Raji (cell line): ENCODE data around the gene SLX9.

ENCODE experiments used
- POLR2A ChIP-seq: IDR thresholded peaks from 2 replicates; pipeline ENCODE4 v1.6.1; 2011; ENCODE audit warnings: low read depth, low read length, control low read depth; ENCODE audit not compliant: insufficient read depth

Gene SLX9

DNA sequence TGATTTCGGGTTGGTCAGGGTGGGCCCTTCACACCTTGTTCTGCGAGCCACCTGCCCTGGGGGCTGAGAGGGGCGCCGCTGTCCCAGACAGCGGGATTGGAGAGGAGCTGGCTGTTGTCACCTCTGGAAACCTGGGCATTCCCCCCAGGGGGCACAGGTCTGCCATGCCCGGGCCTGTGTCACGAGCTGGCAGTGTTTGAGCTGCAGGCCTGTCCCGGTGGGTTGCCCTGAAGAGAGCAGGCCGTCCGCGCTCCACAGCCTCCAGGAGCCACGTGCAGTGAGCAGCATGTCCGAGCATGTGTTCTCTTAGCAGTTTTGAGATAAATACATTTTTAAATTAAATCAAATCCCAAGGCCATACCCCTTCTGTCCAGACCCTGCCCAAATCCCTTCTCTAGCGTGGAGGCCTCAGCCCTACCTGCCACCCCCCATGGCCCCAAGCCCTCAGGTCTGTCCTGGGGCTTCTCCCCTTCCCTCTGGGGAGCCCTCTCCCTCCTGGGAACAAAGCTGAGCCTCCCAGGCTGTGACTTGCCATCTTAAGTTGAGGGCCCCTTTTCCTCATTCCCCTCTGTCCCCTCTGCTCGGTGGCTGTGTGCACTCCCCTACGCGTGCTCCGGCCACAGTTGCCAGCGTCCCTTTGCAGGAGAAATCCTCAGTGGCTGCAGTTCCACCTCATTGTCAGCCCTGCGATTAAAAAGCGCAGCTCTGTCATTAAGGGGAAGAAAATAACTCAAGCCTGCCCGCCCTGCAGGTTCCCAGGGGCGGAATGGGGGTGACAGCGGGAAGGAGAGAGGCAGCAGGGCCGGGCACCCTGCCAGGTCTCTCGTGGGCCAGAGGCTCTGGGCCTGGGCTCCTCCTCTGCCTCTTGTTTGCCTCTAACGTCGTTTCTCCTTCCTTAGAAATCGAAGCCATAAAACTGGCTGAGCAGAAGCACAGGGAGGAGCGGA, 26.6 kb downstream of the SLX9 start:
- no peak for TF ChIP-seq POLR2A

DNA sequence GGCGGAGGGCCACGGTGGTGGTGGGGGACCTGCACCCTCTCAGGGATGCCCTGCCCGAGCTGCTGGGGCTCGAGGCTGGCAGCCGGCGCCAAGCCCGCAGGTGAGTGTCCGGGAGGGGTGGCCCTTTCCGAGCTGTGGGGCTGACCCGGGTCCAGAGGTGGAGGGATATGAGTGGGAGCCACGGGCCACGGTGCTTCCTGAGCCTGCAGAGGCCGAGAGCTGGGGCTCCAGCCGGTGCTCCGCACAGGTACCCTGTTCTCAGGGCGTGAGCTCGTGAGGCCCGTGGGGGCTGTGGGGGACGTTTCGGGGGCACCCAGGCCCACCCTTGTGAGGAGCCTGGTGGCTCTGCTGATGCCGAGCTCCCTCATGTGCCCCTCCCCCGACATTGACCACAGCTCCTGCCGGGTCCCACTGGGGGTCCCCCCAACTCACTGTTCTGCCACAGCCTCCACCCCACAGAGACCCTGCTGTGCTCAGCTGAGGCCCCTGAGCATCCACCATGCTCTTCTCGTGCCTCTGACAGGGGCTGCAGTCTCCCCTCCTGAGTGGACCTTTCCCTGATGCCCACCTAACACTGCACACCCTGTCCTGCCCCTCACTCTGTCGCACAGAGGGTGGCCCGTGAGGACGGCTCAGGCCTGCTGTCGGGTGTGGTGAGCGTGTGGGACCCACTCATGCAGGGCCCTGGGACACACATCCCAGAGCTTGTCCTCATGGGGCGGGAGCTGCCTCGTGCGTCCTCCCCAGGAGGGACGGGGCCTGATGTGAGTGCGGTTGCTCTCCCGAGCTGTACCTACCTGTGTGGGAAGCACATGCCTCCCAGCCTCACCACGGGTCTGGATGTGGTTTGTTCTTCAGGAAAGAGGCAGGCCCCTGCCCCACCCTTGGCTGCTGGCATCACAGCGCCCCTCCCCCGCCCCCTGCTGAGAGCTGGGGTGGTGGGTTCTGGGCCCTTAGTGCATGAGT, 27.5 kb downstream of the SLX9 start:
- no peak for TF ChIP-seq POLR2A

DNA sequence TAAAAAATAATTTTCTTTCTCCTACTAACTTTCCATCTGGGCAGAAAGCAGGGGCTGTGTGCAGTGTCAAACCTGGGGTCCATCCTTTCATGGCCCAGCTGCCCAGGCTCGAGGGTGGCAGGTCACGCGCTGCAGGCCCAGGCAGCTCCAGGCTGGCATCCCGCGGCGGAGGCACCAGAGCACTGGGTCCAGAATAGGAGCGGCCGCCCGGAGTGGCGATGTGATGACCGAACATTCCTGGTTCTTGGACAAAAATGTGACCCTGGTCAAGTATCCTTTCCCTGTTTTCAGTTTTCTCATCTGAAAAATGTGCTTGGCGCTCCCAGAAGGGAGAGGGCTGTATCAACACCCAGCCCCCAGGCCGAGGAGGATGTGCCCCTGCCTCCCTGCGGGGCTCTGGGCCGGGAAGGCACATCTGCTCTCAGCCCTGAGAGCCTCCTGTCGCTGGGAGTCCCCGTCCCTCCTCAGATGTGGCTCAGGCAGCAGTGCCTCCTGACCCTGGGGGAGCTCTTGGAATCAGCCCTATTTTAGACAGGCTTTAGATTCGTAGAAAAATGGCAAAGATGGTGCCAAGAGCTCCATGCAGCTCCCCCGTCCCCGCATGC, 29.3 kb downstream of the SLX9 start:
- no peak for TF ChIP-seq POLR2A

GRCh38 chr21:44969931-44970755, 30.3 kb downstream of the SLX9 start:
- TF ChIP-seq POLR2A: no peak

DNA sequence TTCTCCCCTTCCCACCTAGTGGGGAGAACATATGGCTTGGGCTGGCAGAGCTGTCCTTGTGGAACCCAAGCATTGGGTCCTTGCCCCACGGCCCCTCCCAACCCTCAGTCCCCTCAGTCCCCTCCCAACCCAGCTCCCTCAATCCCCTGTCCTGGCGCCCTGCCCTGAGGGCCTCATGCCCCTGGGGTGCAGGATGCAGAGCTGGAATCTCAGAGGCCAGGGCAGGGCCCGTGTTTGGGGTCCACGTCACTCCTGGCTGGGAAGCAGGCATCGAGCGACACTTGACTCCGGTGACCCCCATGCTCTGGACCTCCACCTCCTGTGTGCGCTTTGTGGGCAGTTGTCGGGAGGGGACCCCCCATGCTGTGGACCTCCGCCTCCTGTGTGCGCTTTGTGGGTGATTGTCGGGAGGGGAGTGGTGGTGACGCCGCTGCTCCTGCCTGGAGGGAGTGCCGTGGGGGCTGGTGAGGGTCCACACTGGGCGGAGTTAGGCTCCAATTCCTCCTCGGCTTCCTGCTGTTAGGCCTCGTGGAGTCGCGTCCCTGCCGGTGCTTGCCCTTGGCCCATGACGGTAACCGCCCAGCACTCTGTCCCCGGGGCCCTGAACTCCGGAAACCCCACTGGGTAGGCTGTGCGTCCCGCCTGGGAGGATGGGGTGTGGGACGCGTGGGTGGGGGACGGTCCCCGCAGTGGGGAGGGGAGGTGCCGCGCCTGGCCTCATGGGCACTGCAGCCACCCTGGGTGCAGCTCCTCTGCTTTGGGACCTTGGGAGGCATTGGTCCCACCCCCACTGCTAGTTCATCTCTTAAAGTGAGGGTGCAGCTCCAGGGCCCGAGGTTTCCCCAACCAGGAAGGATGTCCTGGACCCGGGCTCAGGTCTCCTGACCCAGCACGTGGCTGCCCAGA, 31.2 kb downstream of the SLX9 start:
- TF ChIP-seq POLR2A: no peak

GRCh38 chr21:44971672-44971995, 31.8 kb downstream of the SLX9 start:
- no peak for TF ChIP-seq POLR2A

DNA sequence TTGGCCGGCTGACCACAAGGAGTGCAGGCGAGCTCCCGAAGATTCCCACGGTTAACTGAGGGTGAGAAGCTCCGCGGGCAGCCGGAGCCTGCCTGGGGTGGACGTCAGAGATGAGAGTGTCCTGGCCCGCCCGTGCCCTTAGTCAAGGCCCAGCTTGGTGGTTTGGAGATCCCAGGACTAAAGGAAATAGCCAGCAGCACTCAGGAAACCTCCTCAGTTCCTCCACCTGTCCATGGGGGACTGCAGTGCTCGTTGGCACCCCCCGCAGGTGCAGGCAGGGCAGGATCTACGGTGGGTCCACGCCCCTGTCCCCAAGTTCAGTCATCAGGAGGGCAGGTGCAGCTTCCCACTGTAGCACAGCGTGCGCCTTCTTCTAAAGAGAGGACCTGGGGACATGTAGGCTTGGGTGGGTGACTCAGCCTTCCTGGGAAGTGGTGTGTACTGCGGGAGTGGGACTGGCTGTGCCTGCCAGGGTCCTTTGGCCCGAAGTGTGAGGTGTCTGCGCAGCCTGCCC, 32.5 kb downstream of the SLX9 start:
- TF ChIP-seq POLR2A: no peak

DNA sequence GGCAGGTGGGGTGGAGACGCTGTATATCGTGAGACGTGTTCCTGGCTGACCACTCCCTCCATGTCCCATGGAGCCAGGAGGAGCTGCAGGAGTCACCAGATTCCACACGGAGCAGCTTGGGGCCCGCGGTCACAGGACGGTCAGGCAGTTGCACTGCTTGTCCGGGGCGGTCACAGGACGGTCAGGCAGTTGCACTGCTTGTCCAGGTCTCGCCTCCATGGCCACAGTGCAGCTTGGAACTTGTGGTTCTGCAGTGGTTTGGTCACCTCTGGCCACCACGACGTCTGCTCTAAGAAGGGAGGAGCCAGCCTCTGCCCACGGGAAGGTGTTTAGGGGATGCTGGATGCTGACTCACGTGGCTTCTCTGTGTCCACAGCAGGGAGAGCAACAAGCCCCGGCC, 33.0 kb downstream of the SLX9 start:
- no peak for TF ChIP-seq POLR2A

- TF ChIP-seq POLR2A: no peak
Observed at GRCh38 chr21:44973598-44973997, 33.8 kb downstream of the SLX9 start.

DNA sequence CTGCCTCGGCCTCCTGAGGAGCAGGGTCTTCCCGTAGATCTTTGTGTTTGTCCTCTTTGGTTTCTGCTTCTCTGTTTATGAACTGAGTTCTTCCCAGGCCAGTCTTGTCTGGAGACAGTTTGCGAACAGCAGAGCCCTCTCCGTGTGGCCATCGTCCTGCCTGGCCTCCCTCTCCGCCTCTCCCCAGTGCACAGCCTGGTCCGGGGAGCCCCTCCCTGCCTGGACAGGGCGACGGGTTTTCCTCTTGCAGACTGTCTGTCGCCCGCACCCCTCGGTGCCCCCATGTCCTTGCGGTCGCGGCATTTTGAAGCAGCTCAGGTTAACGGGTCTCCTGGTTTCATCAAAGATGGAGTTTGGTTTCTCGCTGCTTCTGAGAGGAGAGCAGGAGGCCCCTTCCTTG, 34.8 kb downstream of the SLX9 start:
- TF ChIP-seq POLR2A: no peak

DNA sequence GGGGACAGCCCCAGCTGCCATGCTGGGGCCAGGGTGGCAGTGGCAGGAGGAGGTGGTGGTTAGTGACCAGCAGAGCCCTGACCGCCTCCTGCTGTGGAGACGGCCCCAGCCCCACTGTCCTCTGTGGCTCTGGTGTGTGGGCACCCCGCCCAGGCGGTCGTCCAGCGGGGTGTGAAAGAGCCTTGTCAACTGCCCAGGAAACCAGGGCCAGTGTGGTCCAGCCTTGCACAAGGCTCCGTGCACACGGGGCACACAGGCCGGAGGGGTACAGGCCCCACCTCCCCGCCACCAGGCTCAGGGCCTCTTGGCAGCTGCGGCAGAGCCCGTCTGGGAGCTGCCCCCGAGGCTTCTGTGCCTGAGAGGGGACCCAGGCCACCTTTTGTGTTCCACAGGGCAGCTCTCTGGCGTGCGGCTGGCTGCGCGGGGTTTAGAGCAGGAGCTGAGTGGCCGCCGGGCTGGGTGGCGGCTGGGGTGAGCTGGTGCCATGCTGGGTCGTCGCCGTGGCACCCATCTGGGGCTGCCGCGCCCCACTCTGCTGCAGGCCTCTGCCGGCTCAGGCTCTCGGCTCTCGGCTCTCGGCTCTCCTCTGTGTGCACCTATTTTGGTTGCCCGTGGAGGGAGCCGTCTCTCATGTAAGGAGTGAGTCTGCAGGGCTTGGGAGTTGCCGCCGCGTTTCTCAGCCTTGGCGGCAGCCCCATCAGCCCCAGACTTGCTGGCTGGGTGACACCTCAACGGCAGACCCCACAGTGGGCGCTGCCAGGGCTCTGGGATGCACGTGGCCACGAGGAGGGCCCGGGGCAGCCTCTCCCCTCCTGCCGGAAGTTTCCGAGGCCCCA, 36.1 kb downstream of the SLX9 start:
- TF ChIP-seq POLR2A: no peak

GRCh38 chr21:44977616-44978340, 37.9 kb downstream of the SLX9 start:
- no peak for TF ChIP-seq POLR2A
